GM15510 (cell line): Measurements from ENCODE around the gene NHSL2.

ENCODE experiments used
- POLR2A ChIP-seq: IDR thresholded peaks from 3 replicates; pipeline ENCODE4 v1.6.1; 2011; ENCODE audit warnings: borderline replicate concordance; ENCODE audit not compliant: insufficient read length; ENCODE audit errors: extremely low read depth

The NHSL2 gene

GRCh38 chrX:72139538-72139937 lies 228.9 kb downstream of the NHSL2 start:
- no peak for TF ChIP-seq POLR2A

GRCh38 chrX:72141372-72142004 lies 230.8 kb downstream of the NHSL2 start:
- no peak for TF ChIP-seq POLR2A

- no peak for TF ChIP-seq POLR2A
Measured at GRCh38 chrX:72142094-72142793, 231.6 kb downstream of the NHSL2 start.

- TF ChIP-seq POLR2A = no peak
Measured at GRCh38 chrX:72142794-72143608, 232.4 kb downstream of the NHSL2 start.

- no peak for TF ChIP-seq POLR2A
Measured at GRCh38 chrX:72143609-72143907, 232.9 kb downstream of the NHSL2 start.

GRCh38 chrX:72145181-72145580 lies 234.5 kb downstream of the NHSL2 start:
- TF ChIP-seq POLR2A = no peak

GRCh38 chrX:72146527-72146926 lies 235.9 kb downstream of the NHSL2 start:
- TF ChIP-seq POLR2A = no peak

- no peak for TF ChIP-seq POLR2A
Measured at GRCh38 chrX:72158773-72159172, 248.1 kb downstream of the NHSL2 start.

- no peak for TF ChIP-seq POLR2A
Measured at GRCh38 chrX:72159769-72160168, 249.1 kb downstream of the NHSL2 start.

- TF ChIP-seq POLR2A = no peak
Measured at GRCh38 chrX:72165551-72165950, 254.9 kb downstream of the NHSL2 start.

- TF ChIP-seq POLR2A = no peak
Measured at GRCh38 chrX:72169008-72169728, 258.5 kb downstream of the NHSL2 start.

GRCh38 chrX:72176981-72177380 lies 266.3 kb downstream of the NHSL2 start:
- no peak for TF ChIP-seq POLR2A

GRCh38 chrX:72180539-72180938 lies 269.9 kb downstream of the NHSL2 start:
- no peak for TF ChIP-seq POLR2A

- no peak for TF ChIP-seq POLR2A
Measured at GRCh38 chrX:72181178-72182125, 270.8 kb downstream of the NHSL2 start, which contains the start of gene PIN4. PIN4 (plus strand) TSS chrX:72181757; CDS start chrX:72181786, 29 bp downstream.
